ENCODE data around the gene TSC2.

GRCh38 chr16:2056077-2056476 is 8.3 kb downstream of the TSC2 start:
- TF ChIP-seq EZH2 (IDR thresholded peaks at IDR 0.05; ENCODE audit: insufficient read depth, poor library complexity, severe bottlenecking) (no peak), EZH2phosphoT487 (IDR thresholded peaks at IDR 0.05; ENCODE audit: insufficient read depth, low read depth) (no peak)
